A549 (cell line): Measurements from ENCODE around the gene MT2A. TPM values are rescaled to one million over a fixed set of nuclear protein-coding genes. Genes with fewer than 3 reads are reported as not detected.
A peak's percentile ranks its signal among the peaks of the same experiment; 100 is the strongest.

Experiments used
- ATAC-seq, 2 experiments: fragments of 200-7000 bp in 1 of 2; fragments of >200 bp in 1 of 2; cut with Nextera tagmentation in 1 of 2; cut with Tn5 transposase in 1 of 2; 3 replicates each; pipeline versions ENCODE4 v1.8.0 to v1.9.1; 2018 to 2020; ENCODE audit warnings: mild to moderate bottlenecking in 1 of 2, moderate library complexity in 1 of 2
- CTCF ChIA-PET: fragments of 300-600 bp; sonication (Branson Sonifier 250); formaldehyde crosslinking; extraction: SDS; loops from one replicate; lab custom pipeline; 2021; ENCODE audit warnings: antibody characterized with exemption, inconsistent platforms; lab: Yijun Ruan, JAX
- POLR2A ChIA-PET: fragments of 350-600 bp; formaldehyde crosslinking; extraction: SDS; loops from one replicate; lab custom pipeline; 2021; ENCODE audit warnings: antibody characterized with exemption, inconsistent platforms; lab: Yijun Ruan, JAX
- DNase-seq, 2 experiments: peaks; one replicate each; pipeline versions ENCODE4 v3.0.0 to v3.0.0-alpha.2; 2011 to 2016; ENCODE audit warnings: low read depth in 1 of 2, low spot score in 1 of 2
- FAIRE-seq: peaks from 2 replicates; lab custom pipeline; 2011; peaks lifted over from hg19 to GRCh38; lab: Jason Lieb, UNC
- H3K27ac ChIP-seq, 2 experiments: fragments of >200 bp; sonication (Bioruptor Twin); formaldehyde crosslinking; 3 replicates each; pipeline ENCODE4 v1.5.1; 2016 to 2017
- H3K4me1 ChIP-seq: fragments of >200 bp; sonication (Bioruptor Twin); formaldehyde crosslinking; 3 replicates; pipeline ENCODE4 v1.6.1; 2016
- H3K4me2 ChIP-seq: fragments of >200 bp; sonication (Bioruptor Twin); formaldehyde crosslinking; 3 replicates; pipeline ENCODE4 v1.6.1; 2016
- H3K4me3 ChIP-seq: fragments of >200 bp; sonication (Bioruptor Twin); formaldehyde crosslinking; 3 replicates; pipeline ENCODE4 v1.5.1; 2016
- H3K9me3 ChIP-seq: fragments of >200 bp; sonication (Bioruptor Twin); formaldehyde crosslinking; 3 replicates; pipeline ENCODE4 v1.6.1; 2016
- BHLHE40 ChIP-seq: IDR thresholded peaks from 2 replicates; pipeline ENCODE4 v1.6.1; 2012; ENCODE audit warnings: low read depth, low read length, inconsistent platforms
- CEBPB ChIP-seq, 2 experiments: fragments of >200 bp in 1 of 2; sonication (Bioruptor Twin) in 1 of 2; formaldehyde crosslinking in 1 of 2; IDR thresholded peaks; 2 replicates each; pipeline ENCODE4 v1.6.1; 2012 to 2016
- CHD2 ChIP-seq: fragments of 150-350 bp; IDR thresholded peaks from 2 replicates; pipeline ENCODE4 v1.6.1; 2014; ENCODE audit warnings: low read length; ENCODE audit not compliant: partially characterized antibody
- EHF ChIP-seq: fragments of 250-450 bp; sonication (Bioruptor Pico); IDR thresholded peaks from 2 replicates; pipeline ENCODE4 v1.5.0; 2020; ENCODE audit warnings: mild to moderate bottlenecking
- GATA3 ChIP-seq: IDR thresholded peaks from 2 replicates; pipeline ENCODE4 v1.6.1; 2012; ENCODE audit warnings: borderline replicate concordance
- HOXA7 ChIP-seq: fragments of 250-450 bp; sonication (Bioruptor Pico); IDR thresholded peaks from 2 replicates; pipeline ENCODE4 v1.5.0; 2020; ENCODE audit warnings: mild to moderate bottlenecking, moderate library complexity
- KDM1A ChIP-seq: fragments of 200-600 bp; sonication (generic); IDR thresholded peaks from 2 replicates; pipeline ENCODE4 v1.6.1; 2016; ENCODE audit warnings: low read depth, mild to moderate bottlenecking
- NR3C1 ChIP-seq: fragments of >200 bp; sonication (Bioruptor Twin); formaldehyde crosslinking; IDR thresholded peaks from 3 replicates; pipeline ENCODE4 v1.6.1; 2017
- RFX5 ChIP-seq: fragments of 450-650 bp; IDR thresholded peaks from 2 replicates; pipeline ENCODE4 v1.7.1; 2014; ENCODE audit warnings: antibody characterized with exemption, mild to moderate bottlenecking, moderate library complexity
- SMC3 ChIP-seq: fragments of >200 bp; sonication (Bioruptor Twin); formaldehyde crosslinking; IDR thresholded peaks from 3 replicates; pipeline ENCODE4 v1.6.1; 2018; ENCODE audit warnings: inconsistent platforms
- TFCP2L1 ChIP-seq: fragments of 250-450 bp; sonication (Bioruptor Pico); IDR thresholded peaks from 2 replicates; pipeline ENCODE4 v1.5.0; 2021; ENCODE audit warnings: mild to moderate bottlenecking
- ZC3H11A ChIP-seq: fragments of 450-650 bp; IDR thresholded peaks from 2 replicates; pipeline ENCODE4 v1.6.1; 2014; ENCODE audit warnings: antibody characterized with exemption, mild to moderate bottlenecking
- ZFP36 ChIP-seq: fragments of 450-650 bp; IDR thresholded peaks from 2 replicates; pipeline ENCODE4 v1.6.1; 2014; ENCODE audit warnings: borderline replicate concordance; ENCODE audit not compliant: partially characterized antibody
- WGBS: methylation state at CpG from one replicate; pipeline ENCODE4 v1.1.6; 2017; ENCODE audit errors: missing lambda C conversion rate; 5-methylcytosine and 5-hydroxymethylcytosine counted together
- polyA plus RNA-seq, 4 experiments: library from polyadenylated mRNA; depleted of rRNA in 3 of 4; stranded (reverse); fragments of >200 nt; fragmentation: RNase III in 1 of 4; extraction: RNeasy Plus Mini Kit Qiagen cat#74134 plus additional on column Dnase treatment in 1 of 4; gene quantifications; 2 replicates in 3 of 4; 3 replicates in 1 of 4; pipeline ENCODE4 v1.2.3, GENCODE V29; 2011 to 2017
- TF ChIP-seq, protein P1 (sequence below): fragments of 200-600 bp; sonication (generic); IDR thresholded peaks from 2 replicates; pipeline ENCODE4 v1.6.1; 2016; ENCODE audit warnings: antibody characterized with exemption, mild to moderate bottlenecking, moderate library complexity
- TF ChIP-seq, protein P2 (sequence below): IDR thresholded peaks from 2 replicates; pipeline ENCODE4 v1.6.1; 2012; ENCODE audit warnings: low read depth, borderline replicate concordance
- TF ChIP-seq, protein P3 (sequence below): fragments of >200 bp; sonication (Bioruptor Twin); formaldehyde crosslinking; IDR thresholded peaks from 3 replicates; pipeline ENCODE4 v1.6.1; 2016
- TF ChIP-seq, protein P4 (sequence below): IDR thresholded peaks from 2 replicates; pipeline ENCODE4 v1.6.1; 2012
- TF ChIP-seq, protein P5 (sequence below): fragments of >200 bp; sonication (Bioruptor Twin); formaldehyde crosslinking; IDR thresholded peaks from 2 replicates; pipeline ENCODE4 v1.6.1; 2016

The MT2A gene
- polyA plus RNA-seq, 2 of the 4 experiments (the other 2 are of a cell fraction): 39.1 to 305 TPM

DNA sequence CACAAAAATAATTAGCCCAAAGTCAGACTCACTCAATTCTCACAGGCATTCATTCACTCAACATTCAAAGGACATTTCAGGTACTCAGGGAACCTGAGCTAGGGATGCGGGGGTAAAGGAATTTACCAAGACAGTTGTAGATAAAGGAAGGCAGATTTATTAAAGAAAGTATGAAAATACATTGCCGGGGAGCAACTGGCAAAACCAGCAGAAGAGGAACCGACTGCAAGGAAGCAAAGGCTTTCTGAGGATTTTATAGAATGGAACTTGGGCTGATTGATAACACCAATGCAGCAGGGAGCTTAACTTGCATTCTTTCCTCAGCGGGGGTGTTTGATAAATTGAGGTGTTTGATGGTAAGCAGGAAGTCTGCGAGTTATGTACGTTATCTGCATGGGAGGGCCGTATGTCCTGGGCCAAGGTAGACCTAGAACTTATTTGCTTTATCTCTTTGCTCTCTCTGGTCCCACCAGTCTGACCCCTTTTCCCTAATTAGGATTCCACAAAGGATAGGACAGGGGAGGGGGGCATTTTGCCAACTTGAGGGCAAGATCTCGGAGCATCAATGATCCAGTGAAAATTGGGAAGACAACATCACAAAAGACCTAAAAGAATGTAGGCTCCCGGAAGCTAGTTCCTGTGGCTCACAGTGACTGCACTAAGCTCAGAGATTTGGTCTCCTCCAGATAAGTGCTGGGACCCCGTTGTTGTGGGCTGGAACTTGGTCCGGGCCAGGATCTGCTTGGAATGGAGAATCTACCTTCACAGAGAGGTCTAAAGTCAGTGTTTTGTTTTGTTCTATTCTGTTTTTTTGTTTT, 24.8 kb upstream of the MT2A start (continued):
- TF ChIP-seq, protein P1, sequence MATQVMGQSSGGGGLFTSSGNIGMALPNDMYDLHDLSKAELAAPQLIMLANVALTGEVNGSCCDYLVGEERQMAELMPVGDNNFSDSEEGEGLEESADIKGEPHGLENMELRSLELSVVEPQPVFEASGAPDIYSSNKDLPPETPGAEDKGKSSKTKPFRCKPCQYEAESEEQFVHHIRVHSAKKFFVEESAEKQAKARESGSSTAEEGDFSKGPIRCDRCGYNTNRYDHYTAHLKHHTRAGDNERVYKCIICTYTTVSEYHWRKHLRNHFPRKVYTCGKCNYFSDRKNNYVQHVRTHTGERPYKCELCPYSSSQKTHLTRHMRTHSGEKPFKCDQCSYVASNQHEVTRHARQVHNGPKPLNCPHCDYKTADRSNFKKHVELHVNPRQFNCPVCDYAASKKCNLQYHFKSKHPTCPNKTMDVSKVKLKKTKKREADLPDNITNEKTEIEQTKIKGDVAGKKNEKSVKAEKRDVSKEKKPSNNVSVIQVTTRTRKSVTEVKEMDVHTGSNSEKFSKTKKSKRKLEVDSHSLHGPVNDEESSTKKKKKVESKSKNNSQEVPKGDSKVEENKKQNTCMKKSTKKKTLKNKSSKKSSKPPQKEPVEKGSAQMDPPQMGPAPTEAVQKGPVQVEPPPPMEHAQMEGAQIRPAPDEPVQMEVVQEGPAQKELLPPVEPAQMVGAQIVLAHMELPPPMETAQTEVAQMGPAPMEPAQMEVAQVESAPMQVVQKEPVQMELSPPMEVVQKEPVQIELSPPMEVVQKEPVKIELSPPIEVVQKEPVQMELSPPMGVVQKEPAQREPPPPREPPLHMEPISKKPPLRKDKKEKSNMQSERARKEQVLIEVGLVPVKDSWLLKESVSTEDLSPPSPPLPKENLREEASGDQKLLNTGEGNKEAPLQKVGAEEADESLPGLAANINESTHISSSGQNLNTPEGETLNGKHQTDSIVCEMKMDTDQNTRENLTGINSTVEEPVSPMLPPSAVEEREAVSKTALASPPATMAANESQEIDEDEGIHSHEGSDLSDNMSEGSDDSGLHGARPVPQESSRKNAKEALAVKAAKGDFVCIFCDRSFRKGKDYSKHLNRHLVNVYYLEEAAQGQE: no peak
- TF ChIP-seq, protein P2, sequence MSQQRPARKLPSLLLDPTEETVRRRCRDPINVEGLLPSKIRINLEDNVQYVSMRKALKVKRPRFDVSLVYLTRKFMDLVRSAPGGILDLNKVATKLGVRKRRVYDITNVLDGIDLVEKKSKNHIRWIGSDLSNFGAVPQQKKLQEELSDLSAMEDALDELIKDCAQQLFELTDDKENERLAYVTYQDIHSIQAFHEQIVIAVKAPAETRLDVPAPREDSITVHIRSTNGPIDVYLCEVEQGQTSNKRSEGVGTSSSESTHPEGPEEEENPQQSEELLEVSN: no peak

DNA sequence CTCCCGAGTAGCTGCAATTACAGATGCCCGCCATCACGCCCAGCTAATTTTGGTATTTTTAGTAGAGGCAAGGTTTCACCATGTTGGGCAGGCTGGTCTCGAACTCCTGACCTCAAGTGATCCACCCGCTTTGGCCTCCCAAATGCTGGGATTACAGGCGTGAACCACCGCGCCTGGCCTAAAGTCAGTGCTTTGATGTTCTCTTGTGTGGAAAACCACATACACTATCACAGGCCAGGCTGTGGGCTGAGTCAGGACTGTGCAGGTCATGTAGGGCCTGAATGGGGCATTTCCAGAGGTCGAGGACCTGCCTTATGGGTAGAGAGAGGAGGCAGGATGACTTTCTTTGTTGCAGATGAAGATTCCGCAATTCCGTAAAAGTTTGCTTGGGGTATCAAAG, 24.1 kb upstream of the MT2A start:
- Histone ChIP-seq H3K4me2 (no peak overlapping the region), H3K4me1 (peaks cover 10% of the 10 kb centered on the region; the same call in 2 of the 3 replicates), H3K4me3 (no peak overlapping the region), H3K9me3 (no peaks in the 10 kb centered on the region), H3K27ac (no peak overlapping the region)
- ChIA-PET POLR2A (no interaction called here), CTCF (no interaction called here)
- TF ChIP-seq RFX5: no peak
- DNase-seq (no peak), ATAC-seq (no peak), FAIRE-seq (no peak)
- WGBS: 82% methylated on average over 11 of the region's 11 CpGs

DNA sequence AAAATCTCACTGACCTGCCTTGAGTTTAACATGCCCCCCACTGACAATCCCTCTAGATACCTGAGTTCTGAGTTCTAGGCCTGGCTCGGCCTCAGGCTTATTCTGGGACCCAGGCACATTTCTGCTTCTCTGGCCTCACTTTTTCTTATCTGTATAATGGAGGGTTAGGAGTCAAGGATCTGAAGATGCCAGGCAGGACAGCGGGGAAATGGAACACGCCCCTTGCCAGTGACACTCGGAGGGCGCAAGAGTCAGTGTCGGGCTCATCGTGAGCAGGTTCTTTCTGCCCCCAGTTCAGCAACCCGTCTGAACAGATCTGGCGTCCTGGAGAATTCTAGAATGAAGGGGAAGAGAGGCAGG, 19.6 kb upstream of the MT2A start:
- ChIA-PET POLR2A (no interaction called here), CTCF (interaction anchor here (1.0 to 1.4 kb wide), 3 partner anchors 12 to 66 kb away, joined by 3 to 4 read pairs (median 3); no protein-coding TSS in a partner anchor)
- H3K9me3 ChIP-seq: no peaks in the 10 kb centered on the region
- WGBS: 86% methylated on average over 9 of the region's 9 CpGs
- H3K4me3 ChIP-seq: peak overlapping the region; percentile 36
- no peaks in the 10 kb centered on the region for H3K4me1 ChIP-seq
- H3K27ac ChIP-seq: no peak overlapping the region
- DNase-seq (no peak), FAIRE-seq (no peak), ATAC-seq (no peak)
- TF ChIP-seq EHF (CRISPR knock-in tag) (no peak), BHLHE40 (no peak), ZFP36 (no peak), NR3C1 (no peak), KDM1A (no peak), CEBPB (IDR thresholded peaks at IDR 0.05) (no peak), TFCP2L1 (CRISPR knock-in tag) (no peak), SMC3 (no peak), GATA3 (no peak), CHD2 (no peak), HOXA7 (CRISPR knock-in tag) (no peak), ZC3H11A (no peak)
- TF ChIP-seq, protein P3, sequence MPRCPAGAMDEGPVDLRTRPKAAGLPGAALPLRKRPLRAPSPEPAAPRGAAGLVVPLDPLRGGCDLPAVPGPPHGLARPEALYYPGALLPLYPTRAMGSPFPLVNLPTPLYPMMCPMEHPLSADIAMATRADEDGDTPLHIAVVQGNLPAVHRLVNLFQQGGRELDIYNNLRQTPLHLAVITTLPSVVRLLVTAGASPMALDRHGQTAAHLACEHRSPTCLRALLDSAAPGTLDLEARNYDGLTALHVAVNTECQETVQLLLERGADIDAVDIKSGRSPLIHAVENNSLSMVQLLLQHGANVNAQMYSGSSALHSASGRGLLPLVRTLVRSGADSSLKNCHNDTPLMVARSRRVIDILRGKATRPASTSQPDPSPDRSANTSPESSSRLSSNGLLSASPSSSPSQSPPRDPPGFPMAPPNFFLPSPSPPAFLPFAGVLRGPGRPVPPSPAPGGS: no peak
- TF ChIP-seq, protein P4, sequence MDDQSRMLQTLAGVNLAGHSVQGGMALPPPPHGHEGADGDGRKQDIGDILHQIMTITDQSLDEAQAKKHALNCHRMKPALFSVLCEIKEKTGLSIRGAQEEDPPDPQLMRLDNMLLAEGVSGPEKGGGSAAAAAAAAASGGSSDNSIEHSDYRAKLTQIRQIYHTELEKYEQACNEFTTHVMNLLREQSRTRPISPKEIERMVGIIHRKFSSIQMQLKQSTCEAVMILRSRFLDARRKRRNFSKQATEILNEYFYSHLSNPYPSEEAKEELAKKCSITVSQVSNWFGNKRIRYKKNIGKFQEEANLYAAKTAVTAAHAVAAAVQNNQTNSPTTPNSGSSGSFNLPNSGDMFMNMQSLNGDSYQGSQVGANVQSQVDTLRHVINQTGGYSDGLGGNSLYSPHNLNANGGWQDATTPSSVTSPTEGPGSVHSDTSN: no peak
- TF ChIP-seq, protein P5, sequence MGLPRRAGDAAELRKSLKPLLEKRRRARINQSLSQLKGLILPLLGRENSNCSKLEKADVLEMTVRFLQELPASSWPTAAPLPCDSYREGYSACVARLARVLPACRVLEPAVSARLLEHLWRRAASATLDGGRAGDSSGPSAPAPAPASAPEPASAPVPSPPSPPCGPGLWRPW: no peak
- peak overlapping the region; percentile 83 for H3K4me2 ChIP-seq
